ENCODE measurements around the gene CLPTM1L.

Gene CLPTM1L

DNA sequence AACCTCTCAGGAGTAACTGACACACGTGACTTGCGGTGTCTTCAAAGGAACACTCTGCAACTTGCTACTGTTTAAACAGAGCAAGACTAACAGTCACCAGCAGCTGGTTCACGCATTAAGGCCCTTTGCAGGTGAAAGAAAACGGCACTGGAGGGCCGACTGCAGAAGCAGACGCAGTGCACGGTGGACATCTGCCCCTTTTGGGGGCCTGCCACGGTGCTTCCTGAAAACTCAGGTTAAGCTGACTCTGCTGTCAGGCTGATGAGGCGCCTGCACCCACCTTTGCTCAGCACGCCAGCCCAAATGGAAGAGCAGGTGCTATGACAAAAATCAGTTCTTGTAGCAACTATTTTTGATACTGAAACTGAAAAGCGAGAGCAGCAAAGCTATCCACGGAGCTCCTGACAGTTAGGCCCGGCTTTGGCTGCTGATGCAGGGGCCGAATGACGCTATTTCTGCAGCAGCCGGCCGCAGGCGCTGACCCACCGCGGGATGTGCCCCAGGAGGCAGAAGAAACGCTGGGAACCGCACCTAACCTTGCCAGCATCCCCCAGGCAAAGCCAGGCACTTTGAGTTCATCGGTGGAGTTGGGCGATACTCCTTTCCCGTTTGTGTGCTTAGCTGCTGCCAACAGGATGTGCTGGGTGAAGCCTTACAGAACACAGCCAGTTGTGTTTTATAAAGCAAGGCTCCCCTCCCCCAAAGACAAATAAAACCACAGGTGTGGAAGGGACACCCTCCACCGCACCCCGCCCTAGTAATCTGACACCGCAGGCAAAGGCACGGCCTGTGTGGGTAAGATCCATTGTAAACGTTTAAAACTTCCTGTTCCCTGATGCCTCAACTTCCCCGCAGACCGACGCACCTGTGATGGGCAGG lies 29.0 kb downstream of the CLPTM1L start (continued):
- TF ChIP-seq, protein P1, sequence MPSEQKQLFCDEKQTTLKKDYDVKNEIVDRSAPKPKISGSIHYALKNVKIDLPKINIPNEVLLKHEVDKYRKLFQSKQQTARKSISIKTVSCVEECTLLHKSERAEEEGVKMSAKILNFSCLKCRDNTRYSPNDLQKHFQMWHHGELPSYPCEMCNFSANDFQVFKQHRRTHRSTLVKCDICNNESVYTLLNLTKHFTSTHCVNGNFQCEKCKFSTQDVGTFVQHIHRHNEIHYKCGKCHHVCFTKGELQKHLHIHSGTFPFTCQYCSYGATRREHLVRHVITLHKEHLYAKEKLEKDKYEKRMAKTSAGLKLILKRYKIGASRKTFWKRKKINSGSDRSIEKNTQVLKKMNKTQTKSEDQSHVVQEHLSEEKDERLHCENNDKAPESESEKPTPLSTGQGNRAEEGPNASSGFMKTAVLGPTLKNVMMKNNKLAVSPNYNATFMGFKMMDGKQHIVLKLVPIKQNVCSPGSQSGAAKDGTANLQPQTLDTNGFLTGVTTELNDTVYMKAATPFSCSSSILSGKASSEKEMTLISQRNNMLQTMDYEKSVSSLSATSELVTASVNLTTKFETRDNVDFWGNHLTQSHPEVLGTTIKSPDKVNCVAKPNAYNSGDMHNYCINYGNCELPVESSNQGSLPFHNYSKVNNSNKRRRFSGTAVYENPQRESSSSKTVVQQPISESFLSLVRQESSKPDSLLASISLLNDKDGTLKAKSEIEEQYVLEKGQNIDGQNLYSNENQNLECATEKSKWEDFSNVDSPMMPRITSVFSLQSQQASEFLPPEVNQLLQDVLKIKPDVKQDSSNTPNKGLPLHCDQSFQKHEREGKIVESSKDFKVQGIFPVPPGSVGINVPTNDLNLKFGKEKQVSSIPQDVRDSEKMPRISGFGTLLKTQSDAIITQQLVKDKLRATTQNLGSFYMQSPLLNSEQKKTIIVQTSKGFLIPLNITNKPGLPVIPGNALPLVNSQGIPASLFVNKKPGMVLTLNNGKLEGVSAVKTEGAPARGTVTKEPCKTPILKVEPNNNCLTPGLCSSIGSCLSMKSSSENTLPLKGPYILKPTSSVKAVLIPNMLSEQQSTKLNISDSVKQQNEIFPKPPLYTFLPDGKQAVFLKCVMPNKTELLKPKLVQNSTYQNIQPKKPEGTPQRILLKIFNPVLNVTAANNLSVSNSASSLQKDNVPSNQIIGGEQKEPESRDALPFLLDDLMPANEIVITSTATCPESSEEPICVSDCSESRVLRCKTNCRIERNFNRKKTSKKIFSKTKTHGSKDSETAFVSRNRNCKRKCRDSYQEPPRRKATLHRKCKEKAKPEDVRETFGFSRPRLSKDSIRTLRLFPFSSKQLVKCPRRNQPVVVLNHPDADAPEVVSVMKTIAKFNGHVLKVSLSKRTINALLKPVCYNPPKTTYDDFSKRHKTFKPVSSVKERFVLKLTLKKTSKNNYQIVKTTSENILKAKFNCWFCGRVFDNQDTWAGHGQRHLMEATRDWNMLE (tag by site-specific recombination; conservative IDR thresholded peaks at IDR 0.05; ENCODE audit: low read depth): no peak
- TF ChIP-seq ZNF660 (tag by site-specific recombination; IDR thresholded peaks at IDR 0.05) (no peak), EGR2 (tag by site-specific recombination; IDR thresholded peaks at IDR 0.05; ENCODE audit: low read depth) (no peak), ZNF521 (tag by site-specific recombination; IDR thresholded peaks at IDR 0.05) (no peak), SP2 (tag by site-specific recombination; IDR thresholded peaks at IDR 0.05) (no peak), ZEB2 (tag by site-specific recombination; IDR thresholded peaks at IDR 0.05) (peak; percentile 78), ZNF23 (tag by site-specific recombination; IDR thresholded peaks at IDR 0.05; ENCODE audit: borderline replicate concordance) (no peak), ZNF530 (tag by site-specific recombination; IDR thresholded peaks at IDR 0.05; ENCODE audit: low read depth) (no peak), ZNF610 (tag by site-specific recombination; IDR thresholded peaks at IDR 0.05; ENCODE audit: borderline replicate concordance) (no peak), GLIS1 (tag by site-specific recombination; IDR thresholded peaks at IDR 0.05) (peak; percentile 56; the same call in 1 of the 2 replicates), ZBTB8A (tag by site-specific recombination; IDR thresholded peaks at IDR 0.05) (no peak), ZNF404 (tag by site-specific recombination; IDR thresholded peaks at IDR 0.05) (no peak), GFI1B (tag by site-specific recombination; IDR thresholded peaks at IDR 0.05) (no peak), IKZF3 (tag by site-specific recombination; IDR thresholded peaks at IDR 0.05) (no peak), GLIS2 (tag by site-specific recombination; IDR thresholded peaks at IDR 0.05) (no peak), KLF9 (tag by site-specific recombination; IDR thresholded peaks at IDR 0.05; ENCODE audit: low read depth) (no peak), OVOL3 (tag by site-specific recombination; IDR thresholded peaks at IDR 0.05) (no peak), SCRT2 (tag by site-specific recombination; IDR thresholded peaks at IDR 0.05) (peak; percentile 87), ZFHX2 (tag by site-specific recombination; conservative IDR thresholded peaks at IDR 0.05) (no peak), ZNF837 (tag by site-specific recombination; IDR thresholded peaks at IDR 0.05) (no peak), ZNF2 (tag by site-specific recombination; IDR thresholded peaks at IDR 0.05) (no peak)
- TF ChIP-seq, protein P2, sequence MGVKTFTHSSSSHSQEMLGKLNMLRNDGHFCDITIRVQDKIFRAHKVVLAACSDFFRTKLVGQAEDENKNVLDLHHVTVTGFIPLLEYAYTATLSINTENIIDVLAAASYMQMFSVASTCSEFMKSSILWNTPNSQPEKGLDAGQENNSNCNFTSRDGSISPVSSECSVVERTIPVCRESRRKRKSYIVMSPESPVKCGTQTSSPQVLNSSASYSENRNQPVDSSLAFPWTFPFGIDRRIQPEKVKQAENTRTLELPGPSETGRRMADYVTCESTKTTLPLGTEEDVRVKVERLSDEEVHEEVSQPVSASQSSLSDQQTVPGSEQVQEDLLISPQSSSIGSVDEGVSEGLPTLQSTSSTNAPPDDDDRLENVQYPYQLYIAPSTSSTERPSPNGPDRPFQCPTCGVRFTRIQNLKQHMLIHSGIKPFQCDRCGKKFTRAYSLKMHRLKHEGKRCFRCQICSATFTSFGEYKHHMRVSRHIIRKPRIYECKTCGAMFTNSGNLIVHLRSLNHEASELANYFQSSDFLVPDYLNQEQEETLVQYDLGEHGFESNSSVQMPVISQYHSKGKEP (tag by site-specific recombination; IDR thresholded peaks at IDR 0.05): no peak
- TF ChIP-seq, protein P3, sequence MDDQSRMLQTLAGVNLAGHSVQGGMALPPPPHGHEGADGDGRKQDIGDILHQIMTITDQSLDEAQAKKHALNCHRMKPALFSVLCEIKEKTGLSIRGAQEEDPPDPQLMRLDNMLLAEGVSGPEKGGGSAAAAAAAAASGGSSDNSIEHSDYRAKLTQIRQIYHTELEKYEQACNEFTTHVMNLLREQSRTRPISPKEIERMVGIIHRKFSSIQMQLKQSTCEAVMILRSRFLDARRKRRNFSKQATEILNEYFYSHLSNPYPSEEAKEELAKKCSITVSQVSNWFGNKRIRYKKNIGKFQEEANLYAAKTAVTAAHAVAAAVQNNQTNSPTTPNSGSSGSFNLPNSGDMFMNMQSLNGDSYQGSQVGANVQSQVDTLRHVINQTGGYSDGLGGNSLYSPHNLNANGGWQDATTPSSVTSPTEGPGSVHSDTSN (CRISPR knock-in tag; IDR thresholded peaks at IDR 0.05): no peak
- TF ChIP-seq, protein P4, sequence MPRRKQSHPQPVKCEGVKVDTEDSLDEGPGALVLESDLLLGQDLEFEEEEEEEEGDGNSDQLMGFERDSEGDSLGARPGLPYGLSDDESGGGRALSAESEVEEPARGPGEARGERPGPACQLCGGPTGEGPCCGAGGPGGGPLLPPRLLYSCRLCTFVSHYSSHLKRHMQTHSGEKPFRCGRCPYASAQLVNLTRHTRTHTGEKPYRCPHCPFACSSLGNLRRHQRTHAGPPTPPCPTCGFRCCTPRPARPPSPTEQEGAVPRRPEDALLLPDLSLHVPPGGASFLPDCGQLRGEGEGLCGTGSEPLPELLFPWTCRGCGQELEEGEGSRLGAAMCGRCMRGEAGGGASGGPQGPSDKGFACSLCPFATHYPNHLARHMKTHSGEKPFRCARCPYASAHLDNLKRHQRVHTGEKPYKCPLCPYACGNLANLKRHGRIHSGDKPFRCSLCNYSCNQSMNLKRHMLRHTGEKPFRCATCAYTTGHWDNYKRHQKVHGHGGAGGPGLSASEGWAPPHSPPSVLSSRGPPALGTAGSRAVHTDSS (tag by site-specific recombination; IDR thresholded peaks at IDR 0.05): no peak
- TF ChIP-seq, protein P5, sequence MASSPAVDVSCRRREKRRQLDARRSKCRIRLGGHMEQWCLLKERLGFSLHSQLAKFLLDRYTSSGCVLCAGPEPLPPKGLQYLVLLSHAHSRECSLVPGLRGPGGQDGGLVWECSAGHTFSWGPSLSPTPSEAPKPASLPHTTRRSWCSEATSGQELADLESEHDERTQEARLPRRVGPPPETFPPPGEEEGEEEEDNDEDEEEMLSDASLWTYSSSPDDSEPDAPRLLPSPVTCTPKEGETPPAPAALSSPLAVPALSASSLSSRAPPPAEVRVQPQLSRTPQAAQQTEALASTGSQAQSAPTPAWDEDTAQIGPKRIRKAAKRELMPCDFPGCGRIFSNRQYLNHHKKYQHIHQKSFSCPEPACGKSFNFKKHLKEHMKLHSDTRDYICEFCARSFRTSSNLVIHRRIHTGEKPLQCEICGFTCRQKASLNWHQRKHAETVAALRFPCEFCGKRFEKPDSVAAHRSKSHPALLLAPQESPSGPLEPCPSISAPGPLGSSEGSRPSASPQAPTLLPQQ (tag by site-specific recombination; IDR thresholded peaks at IDR 0.05): no peak
- TF ChIP-seq, protein P6, sequence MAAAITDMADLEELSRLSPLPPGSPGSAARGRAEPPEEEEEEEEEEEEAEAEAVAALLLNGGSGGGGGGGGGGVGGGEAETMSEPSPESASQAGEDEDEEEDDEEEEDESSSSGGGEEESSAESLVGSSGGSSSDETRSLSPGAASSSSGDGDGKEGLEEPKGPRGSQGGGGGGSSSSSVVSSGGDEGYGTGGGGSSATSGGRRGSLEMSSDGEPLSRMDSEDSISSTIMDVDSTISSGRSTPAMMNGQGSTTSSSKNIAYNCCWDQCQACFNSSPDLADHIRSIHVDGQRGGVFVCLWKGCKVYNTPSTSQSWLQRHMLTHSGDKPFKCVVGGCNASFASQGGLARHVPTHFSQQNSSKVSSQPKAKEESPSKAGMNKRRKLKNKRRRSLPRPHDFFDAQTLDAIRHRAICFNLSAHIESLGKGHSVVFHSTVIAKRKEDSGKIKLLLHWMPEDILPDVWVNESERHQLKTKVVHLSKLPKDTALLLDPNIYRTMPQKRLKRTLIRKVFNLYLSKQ (tag by site-specific recombination; IDR thresholded peaks at IDR 0.05; ENCODE audit: borderline replicate concordance): no peak

Measured in HEK293 (cell line).